Esophagus muscularis mucosa (tissue), 4 donors: ENCODE data around the gene STK10. TPM values are rescaled to one million over a fixed set of nuclear protein-coding genes. Genes with fewer than 3 reads are reported as not detected.

Source experiments
- DNase-seq: peaks from one replicate; pipeline ENCODE4 v3.0.0-alpha.2; 2017; ENCODE audit errors: extremely low spot score
- H3K27ac ChIP-seq, 4 donors: fragments of 200-600 bp; sonication (generic); replicated peaks in 1 of 4; 1 replicate in 3 of 4; 2 replicates in 1 of 4; pipeline ENCODE4 v1.5.1; 2016 to 2019; ENCODE audit warnings: mild to moderate bottlenecking in 1 of 4
- H3K27me3 ChIP-seq, 4 donors: fragments of 200-600 bp; sonication (generic); one replicate each; pipeline versions ENCODE4 v1.5.1 to v1.6.0; 2016 to 2019
- H3K36me3 ChIP-seq, 4 donors: fragments of 200-600 bp; sonication (generic); one replicate each; pipeline ENCODE4 v1.5.1; 2016 to 2019
- H3K4me1 ChIP-seq, 4 donors: fragments of 200-600 bp; sonication (generic); one replicate each; pipeline ENCODE4 v1.5.1; 2016 to 2019
- H3K4me3 ChIP-seq, 4 donors: fragments of 200-600 bp; sonication (generic); 1 replicate in 2 of 4; 2 replicates in 2 of 4; pipeline ENCODE4 v1.5.1; 2016 to 2019; ENCODE audit warnings: mild to moderate bottlenecking in 4 of 4, moderate library complexity in 1 of 4
- H3K9me3 ChIP-seq, 4 donors: fragments of 200-600 bp; sonication (generic); 1 replicate in 3 of 4; 2 replicates in 1 of 4; pipeline ENCODE4 v1.5.1; 2016 to 2019
- CTCF ChIP-seq, 3 experiments: fragments of 200-600 bp in 2 of 3; fragments of 450-650 bp in 1 of 3; sonication (generic) in 2 of 3; IDR thresholded peaks; one replicate each; pipeline ENCODE4 v1.5.1; 2017 to 2019; ENCODE audit warnings: antibody characterized with exemption in 3 of 3, mild to moderate bottlenecking in 2 of 3, moderate library complexity in 1 of 3
- EP300 ChIP-seq: sonication (generic); formaldehyde crosslinking; IDR thresholded peaks from one replicate; pipeline ENCODE4 v1.6.1; 2017; ENCODE audit warnings: antibody characterized with exemption
- POLR2A ChIP-seq: fragments of 450-650 bp; IDR thresholded peaks from one replicate; pipeline ENCODE4 v1.6.1; 2017; ENCODE audit warnings: antibody characterized with exemption, moderate library complexity, mild to moderate bottlenecking, low read depth
- POLR2AphosphoS5 ChIP-seq, 2 donors: sonication (generic); formaldehyde crosslinking; IDR thresholded peaks; one replicate each; pipeline ENCODE4 v1.6.1; 2017; ENCODE audit warnings: antibody characterized with exemption in 2 of 2
- WGBS: methylation state at CpG from one replicate; pipeline ENCODE4 v1.1.5; 2018; 5-methylcytosine and 5-hydroxymethylcytosine counted together
- intact Hi-C: fragments of 100-400 bp; cut with DNase I; formaldehyde crosslinking; loops from one replicate; pipeline ENCODE4 v1.15.1; 2023
- total RNA-seq, 4 donors: library from RNA; depleted of rRNA; stranded (reverse); fragments of >200 nt; gene quantifications; one replicate each; pipeline versions ENCODE4 v1.1.0 to v1.2.1, GENCODE V29; 2016

The STK10 gene
- total RNA-seq, 4 donors from 2014 or later: 18.8 to 21.8 (median 19.4) TPM

GRCh38 chr5:172058088-172058487, 129.9 kb downstream of the STK10 start:
- 91% methylated on average over 6 of the region's 6 CpGs for WGBS
- Histone ChIP-seq H3K36me3 (peaks cover 14 to 92% (median 74%) of the 10 kb centered on the region in 4 donors), H3K9me3 (no peaks in the 10 kb centered on the region), H3K4me3 (no peak overlapping the region), H3K4me1 (no peaks in the 10 kb centered on the region), H3K27ac (no peak overlapping the region), H3K27me3 (no peaks in the 10 kb centered on the region)
- DNase-seq: no peak
- TF ChIP-seq POLR2AphosphoS5 (IDR thresholded peaks at IDR 0.05) (no peak), CTCF (IDR thresholded peaks at IDR 0.05) (no peak), EP300 (no peak), POLR2A (no peak)
- intact Hi-C loops: no loop called here

GRCh38 chr5:172055996-172056395, 132.0 kb downstream of the STK10 start:
- peaks cover 14 to 93% (median 83%) of the 10 kb centered on the region in 4 donors for H3K36me3 ChIP-seq
- DNase-seq: no peak
- no peaks in the 10 kb centered on the region for H3K9me3 ChIP-seq
- intact Hi-C loops: no loop called here
- TF ChIP-seq POLR2A: no peak
- TF ChIP-seq EP300: no peak
- TF ChIP-seq CTCF (IDR thresholded peaks at IDR 0.05): no peak
- no peak for TF ChIP-seq POLR2AphosphoS5 (IDR thresholded peaks at IDR 0.05)
- no peak overlapping the region for H3K4me3 ChIP-seq
- H3K4me1 ChIP-seq: peaks cover 5 to 12% (median 10%) of the 10 kb centered on the region in 4 donors
- H3K27me3 ChIP-seq: no peaks in the 10 kb centered on the region
- H3K27ac ChIP-seq: no peak overlapping the region
- WGBS: 94% methylated on average over 3 of the region's 3 CpGs

GRCh38 chr5:172055421-172055820, 132.6 kb downstream of the STK10 start:
- H3K36me3 ChIP-seq: peaks cover 14 to 93% (median 83%) of the 10 kb centered on the region in 4 donors
- H3K4me1 ChIP-seq: peaks cover 5 to 12% (median 10%) of the 10 kb centered on the region in 4 donors
- no peaks in the 10 kb centered on the region for H3K27me3 ChIP-seq
- TF ChIP-seq POLR2AphosphoS5 (IDR thresholded peaks at IDR 0.05) (no peak), EP300 (no peak), POLR2A (no peak), CTCF (IDR thresholded peaks at IDR 0.05) (no peak)
- no peak overlapping the region for H3K27ac ChIP-seq
- H3K9me3 ChIP-seq: no peaks in the 10 kb centered on the region
- intact Hi-C loops: no loop called here
- WGBS: 96% methylated on average over 19 of the region's 19 CpGs
- no peak overlapping the region for H3K4me3 ChIP-seq
- no peak for DNase-seq

GRCh38 chr5:172054611-172055153, 133.3 kb downstream of the STK10 start:
- 94% methylated on average over 8 of the region's 11 CpGs for WGBS
- no peak overlapping the region for H3K4me3 ChIP-seq
- no peaks in the 10 kb centered on the region for H3K27me3 ChIP-seq
- no peak overlapping the region for H3K27ac ChIP-seq
- peaks cover 5 to 12% (median 10%) of the 10 kb centered on the region in 4 donors for H3K4me1 ChIP-seq
- TF ChIP-seq EP300 (no peak), POLR2A (no peak), CTCF (IDR thresholded peaks at IDR 0.05) (no peak), POLR2AphosphoS5 (IDR thresholded peaks at IDR 0.05) (no peak)
- intact Hi-C loops: no loop called here
- no peaks in the 10 kb centered on the region for H3K9me3 ChIP-seq
- DNase-seq: no peak
- H3K36me3 ChIP-seq: peaks cover 14 to 93% (median 83%) of the 10 kb centered on the region in 4 donors
